Peyer's patch (tissue), 4 donors: ENCODE results near the gene SLC38A11. TPM values are rescaled to one million over a fixed set of nuclear protein-coding genes. Genes with fewer than 3 reads are reported as not detected.

ENCODE experiments used
- DNase-seq, 3 donors: peaks; one replicate each; pipeline ENCODE4 v3.0.0-alpha.2; 2017 to 2019
- H3K27ac ChIP-seq, 4 donors: fragments of 200-600 bp; sonication (generic); one replicate each; pipeline ENCODE4 v1.5.1; 2016 to 2019
- H3K27me3 ChIP-seq, 2 donors: fragments of 200-600 bp; sonication (generic); one replicate each; pipeline ENCODE4 v1.5.1; 2019
- H3K36me3 ChIP-seq, 3 donors: fragments of 200-600 bp; sonication (generic); one replicate each; pipeline ENCODE4 v1.5.1; 2016 to 2019
- H3K4me1 ChIP-seq, 4 donors: fragments of 200-600 bp; sonication (generic); one replicate each; pipeline ENCODE4 v1.5.1; 2016 to 2019
- H3K4me3 ChIP-seq, 4 donors: fragments of 200-600 bp; sonication (generic); 1 replicate in 3 of 4; 2 replicates in 1 of 4; pipeline ENCODE4 v1.5.1; 2016 to 2019; ENCODE audit warnings: mild to moderate bottlenecking in 1 of 4
- H3K9me3 ChIP-seq, 4 donors: fragments of 200-600 bp; sonication (generic); one replicate each; pipeline ENCODE4 v1.5.1; 2016 to 2019; ENCODE audit warnings: mild to moderate bottlenecking in 1 of 4
- POLR2A ChIP-seq, 2 donors: fragments of 450-650 bp; IDR thresholded peaks; one replicate each; pipeline ENCODE4 v1.5.1; 2017; ENCODE audit warnings: antibody characterized with exemption in 2 of 2, mild to moderate bottlenecking in 2 of 2, moderate library complexity in 2 of 2
- total RNA-seq, 4 donors: library from RNA; depleted of rRNA; stranded (reverse); fragments of >200 nt; gene quantifications; one replicate each; pipeline ENCODE4 v1.1.0, GENCODE V29; 2016
- TF ChIP-seq, protein P1 (sequence below), 6 experiments: fragments of 450-650 bp in 4 of 6; fragments of 200-600 bp in 2 of 6; sonication (generic) in 1 of 6; IDR thresholded peaks; one replicate each; pipeline ENCODE4 v1.5.1; 2017 to 2019; ENCODE audit warnings: antibody characterized with exemption in 6 of 6, mild to moderate bottlenecking in 3 of 6, moderate library complexity in 1 of 6

Gene SLC38A11
- total RNA-seq, 4 donors from 2014 or later: 3.2 to 13.1 (median 7.0) TPM; not detected in 1

- DNase-seq: no peak
- H3K9me3 ChIP-seq: no peaks in the 10 kb centered on the region
- no peaks in the 10 kb centered on the region for H3K36me3 ChIP-seq
- no peaks in the 10 kb centered on the region for H3K27me3 ChIP-seq
- H3K4me1 ChIP-seq: peaks cover 0 to 5% (median 0%) of the 10 kb centered on the region in 4 donors
- H3K4me3 ChIP-seq: no peak overlapping the region
- TF ChIP-seq POLR2A (IDR thresholded peaks at IDR 0.05): no peak
- TF ChIP-seq, protein P1, sequence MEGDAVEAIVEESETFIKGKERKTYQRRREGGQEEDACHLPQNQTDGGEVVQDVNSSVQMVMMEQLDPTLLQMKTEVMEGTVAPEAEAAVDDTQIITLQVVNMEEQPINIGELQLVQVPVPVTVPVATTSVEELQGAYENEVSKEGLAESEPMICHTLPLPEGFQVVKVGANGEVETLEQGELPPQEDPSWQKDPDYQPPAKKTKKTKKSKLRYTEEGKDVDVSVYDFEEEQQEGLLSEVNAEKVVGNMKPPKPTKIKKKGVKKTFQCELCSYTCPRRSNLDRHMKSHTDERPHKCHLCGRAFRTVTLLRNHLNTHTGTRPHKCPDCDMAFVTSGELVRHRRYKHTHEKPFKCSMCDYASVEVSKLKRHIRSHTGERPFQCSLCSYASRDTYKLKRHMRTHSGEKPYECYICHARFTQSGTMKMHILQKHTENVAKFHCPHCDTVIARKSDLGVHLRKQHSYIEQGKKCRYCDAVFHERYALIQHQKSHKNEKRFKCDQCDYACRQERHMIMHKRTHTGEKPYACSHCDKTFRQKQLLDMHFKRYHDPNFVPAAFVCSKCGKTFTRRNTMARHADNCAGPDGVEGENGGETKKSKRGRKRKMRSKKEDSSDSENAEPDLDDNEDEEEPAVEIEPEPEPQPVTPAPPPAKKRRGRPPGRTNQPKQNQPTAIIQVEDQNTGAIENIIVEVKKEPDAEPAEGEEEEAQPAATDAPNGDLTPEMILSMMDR (IDR thresholded peaks at IDR 0.05): no peak
- no peak overlapping the region for H3K27ac ChIP-seq
Observed at GRCh38 chr2:164887434-164888144, 67.7 kb downstream of the SLC38A11 start.

- Histone ChIP-seq H3K27ac (no peak overlapping the region), H3K4me3 (no peak overlapping the region), H3K4me1 (peaks cover 0 to 4% (median 0%) of the 10 kb centered on the region in 4 donors), H3K27me3 (no peaks in the 10 kb centered on the region), H3K36me3 (no peaks in the 10 kb centered on the region), H3K9me3 (no peaks in the 10 kb centered on the region)
- no peak for TF ChIP-seq POLR2A (IDR thresholded peaks at IDR 0.05)
- TF ChIP-seq, protein P1 (IDR thresholded peaks at IDR 0.05): no peak
- DNase-seq: peak in 2 of 3 donors; percentile 46 to 48
Observed at GRCh38 chr2:164882276-164882675, 73.0 kb downstream of the SLC38A11 start.

- no peak for TF ChIP-seq POLR2A (IDR thresholded peaks at IDR 0.05)
- TF ChIP-seq, protein P1 (IDR thresholded peaks at IDR 0.05): no peak
- peaks cover 0 to 4% (median 0%) of the 10 kb centered on the region in 4 donors for H3K4me1 ChIP-seq
- no peaks in the 10 kb centered on the region for H3K9me3 ChIP-seq
- H3K36me3 ChIP-seq: no peaks in the 10 kb centered on the region
- no peak for DNase-seq
- no peak overlapping the region for H3K27ac ChIP-seq
- no peak overlapping the region for H3K4me3 ChIP-seq
- H3K27me3 ChIP-seq: no peaks in the 10 kb centered on the region
Observed at GRCh38 chr2:164881524-164881923, 73.8 kb downstream of the SLC38A11 start.

DNA sequence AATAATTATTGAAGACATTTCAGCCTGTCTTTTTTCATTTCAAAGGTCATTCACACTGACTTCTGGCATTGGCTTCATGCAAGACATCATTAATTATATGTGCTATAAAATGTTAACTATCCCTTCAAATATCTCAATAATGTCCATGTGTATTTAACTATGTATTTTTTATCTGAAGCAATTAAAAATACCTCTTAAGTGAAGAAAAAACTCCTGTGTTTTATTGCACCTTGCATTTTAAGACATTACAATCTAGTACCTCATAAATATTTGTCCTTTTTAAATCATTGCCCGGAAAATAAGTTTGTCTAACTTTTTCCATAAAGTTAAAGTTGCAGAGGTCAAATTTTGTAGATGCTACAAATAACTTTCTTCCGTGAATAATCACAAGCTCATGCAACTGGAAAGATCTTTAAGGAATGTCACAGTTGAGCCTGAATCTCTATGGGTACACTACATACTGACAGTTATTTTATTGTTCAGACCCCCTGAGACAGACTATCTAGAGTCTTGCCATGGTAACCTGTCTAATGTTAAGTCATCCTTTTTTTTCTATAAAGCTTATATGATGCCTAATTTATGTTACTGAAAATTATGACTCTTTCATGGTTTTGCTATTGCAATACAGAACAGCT is 75.3 kb downstream of the SLC38A11 start:
- TF ChIP-seq, protein P1 (IDR thresholded peaks at IDR 0.05): no peak
- no peak for TF ChIP-seq POLR2A (IDR thresholded peaks at IDR 0.05)
- Histone ChIP-seq H3K9me3 (no peaks in the 10 kb centered on the region), H3K4me1 (peaks cover 0 to 4% (median 0%) of the 10 kb centered on the region in 4 donors), H3K27me3 (no peaks in the 10 kb centered on the region), H3K4me3 (no peak overlapping the region), H3K36me3 (no peaks in the 10 kb centered on the region), H3K27ac (no peak overlapping the region)
- no peak for DNase-seq

DNA sequence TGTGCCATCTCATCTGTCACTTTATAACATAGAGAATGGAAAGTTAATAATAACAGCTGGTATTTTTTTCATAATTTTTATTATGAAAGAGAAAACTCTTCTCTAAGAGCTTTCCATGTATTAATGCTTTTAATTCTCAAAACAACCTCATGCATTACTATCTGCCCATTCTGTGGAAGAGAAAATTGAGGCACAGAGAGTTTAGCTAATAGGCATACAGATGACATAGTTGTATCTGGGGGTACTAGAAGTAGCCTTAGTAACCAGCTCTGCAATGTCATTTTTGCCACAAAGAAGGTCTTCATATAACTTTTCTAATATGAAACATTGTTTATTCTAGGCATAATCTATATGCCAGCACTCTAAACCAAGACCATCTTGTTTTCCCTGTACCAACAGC is 77.4 kb downstream of the SLC38A11 start:
- H3K4me3 ChIP-seq: no peak overlapping the region
- no peak overlapping the region for H3K27ac ChIP-seq
- H3K27me3 ChIP-seq: no peaks in the 10 kb centered on the region
- no peak for TF ChIP-seq POLR2A (IDR thresholded peaks at IDR 0.05)
- TF ChIP-seq, protein P1 (IDR thresholded peaks at IDR 0.05): no peak
- no peaks in the 10 kb centered on the region for H3K9me3 ChIP-seq
- H3K36me3 ChIP-seq: no peaks in the 10 kb centered on the region
- DNase-seq: no peak
- peaks cover 0 to 4% (median 0%) of the 10 kb centered on the region in 4 donors for H3K4me1 ChIP-seq
